Measurements from ENCODE around the gene LRRTM4.

- TF ChIP-seq ZNF292 (CRISPR knock-in tag; IDR thresholded peaks at IDR 0.05; ENCODE audit: borderline replicate concordance, low read depth) (no peak), ATF2 (CRISPR knock-in tag; IDR thresholded peaks at IDR 0.05) (no peak), RARG (CRISPR knock-in tag; IDR thresholded peaks at IDR 0.05; ENCODE audit: low read depth) (no peak), SMAD1 (CRISPR knock-in tag; IDR thresholded peaks at IDR 0.05; ENCODE audit: borderline replicate concordance, low read depth) (no peak), PRPF4 (IDR thresholded peaks at IDR 0.05; ENCODE audit: low read depth, low read length, poor library complexity, severe bottlenecking) (no peak), CEBPG (CRISPR knock-in tag; IDR thresholded peaks at IDR 0.05) (no peak), KAT7 (CRISPR knock-in tag; IDR thresholded peaks at IDR 0.05; ENCODE audit: borderline replicate concordance) (no peak), ZBTB46 (CRISPR knock-in tag; IDR thresholded peaks at IDR 0.05; ENCODE audit: borderline replicate concordance) (no peak), SMAD3 (CRISPR knock-in tag; IDR thresholded peaks at IDR 0.05) (no peak), SALL1 (CRISPR knock-in tag; IDR thresholded peaks at IDR 0.05) (no peak), ZNF607 (CRISPR knock-in tag; IDR thresholded peaks at IDR 0.05; ENCODE audit: borderline replicate concordance) (no peak), GZF1 (CRISPR knock-in tag; IDR thresholded peaks at IDR 0.05) (no peak), TSC22D2 (CRISPR knock-in tag; IDR thresholded peaks at IDR 0.05; ENCODE audit: borderline replicate concordance) (no peak), HHEX (CRISPR knock-in tag; IDR thresholded peaks at IDR 0.05) (no peak)
These were observed 728.4 kb downstream of the LRRTM4 start for GRCh38 chr2:76793647-76794334.
